ENCODE data around the gene JOSD2.

Gene JOSD2

GRCh38 chr19:50511069-50511822, at the start of gene JOSD2:
Gene JOSD2, minus strand, starts transcription at chr19:50511191. Its CDS starts 760 bp downstream, at chr19:50510431.
- peak; percentile 99 to 100 for DNase-seq

GRCh38 chr19:50559636-50560035, 48.6 kb upstream of the JOSD2 start:
- no peak for DNase-seq

GRCh38 chr19:50558449-50558848, 47.5 kb upstream of the JOSD2 start:
- DNase-seq = no peak

- no peak for DNase-seq
Observed at GRCh38 chr19:50558039-50558438, 47.0 kb upstream of the JOSD2 start.

GRCh38 chr19:50557009-50557613, 46.1 kb upstream of the JOSD2 start:
- DNase-seq = no peak

GRCh38 chr19:50556282-50557008, 45.5 kb upstream of the JOSD2 start:
- peak; percentile 48 to 79 for DNase-seq

GRCh38 chr19:50555450-50556281, 44.7 kb upstream of the JOSD2 start:
- no peak for DNase-seq

- DNase-seq = no peak
Observed at GRCh38 chr19:50555033-50555432, 44.0 kb upstream of the JOSD2 start.

- DNase-seq = no peak
Observed at GRCh38 chr19:50554212-50554611, 43.2 kb upstream of the JOSD2 start.

- no peak for DNase-seq
Observed at GRCh38 chr19:50553134-50553703, 42.2 kb upstream of the JOSD2 start.

- no peak for DNase-seq
Observed at GRCh38 chr19:50552540-50552939, 41.5 kb upstream of the JOSD2 start.

- DNase-seq = no peak
Observed at GRCh38 chr19:50551715-50552187, 40.8 kb upstream of the JOSD2 start.

- no peak for DNase-seq
Observed at GRCh38 chr19:50551034-50551714, 40.2 kb upstream of the JOSD2 start.

GRCh38 chr19:50550594-50550966, 39.6 kb upstream of the JOSD2 start:
- DNase-seq = no peak

GRCh38 chr19:50549927-50550593, 39.1 kb upstream of the JOSD2 start:
- no peak for DNase-seq

- DNase-seq = no peak
Observed at GRCh38 chr19:50549059-50549926, 38.3 kb upstream of the JOSD2 start.

- DNase-seq = no peak
Observed at GRCh38 chr19:50548191-50549058, 37.4 kb upstream of the JOSD2 start.

GRCh38 chr19:50547385-50548190, 36.6 kb upstream of the JOSD2 start:
- DNase-seq = no peak
